HG03558 (cell line): ENCODE data around the gene RNF169.
A peak's percentile ranks its signal among the peaks of the same experiment; 100 is the strongest.

Source experiments
- ATAC-seq: cut with Tn5 transposase; IDR thresholded peaks from one replicate; pipeline ENCODE4 v1.9.1; 2021; ENCODE audit warnings: moderate number of reproducible peaks; ENCODE audit not compliant: unreplicated experiment; ENCODE audit errors: extremely low read depth

RNF169 gene

DNA sequence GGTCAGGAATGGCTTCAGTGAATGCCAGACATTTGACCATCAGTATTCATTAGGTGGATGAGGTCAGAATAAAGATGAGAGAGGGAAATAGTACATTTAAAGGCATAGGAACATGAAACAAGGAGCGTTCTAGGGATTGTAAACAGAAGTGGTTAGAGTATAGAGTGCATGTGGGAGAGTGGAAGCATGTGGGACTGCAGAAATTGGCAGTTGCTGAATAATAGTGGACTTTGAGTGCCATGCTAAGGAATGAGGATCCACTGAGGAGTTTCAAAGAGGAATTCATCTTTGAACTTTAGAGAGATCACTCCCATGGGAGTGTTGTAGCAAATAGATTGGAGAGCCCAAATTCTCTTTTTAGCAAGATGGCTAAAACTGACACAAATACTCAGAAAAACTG lies 7.9 kb downstream of the RNF169 start:
- no peak for ATAC-seq

DNA sequence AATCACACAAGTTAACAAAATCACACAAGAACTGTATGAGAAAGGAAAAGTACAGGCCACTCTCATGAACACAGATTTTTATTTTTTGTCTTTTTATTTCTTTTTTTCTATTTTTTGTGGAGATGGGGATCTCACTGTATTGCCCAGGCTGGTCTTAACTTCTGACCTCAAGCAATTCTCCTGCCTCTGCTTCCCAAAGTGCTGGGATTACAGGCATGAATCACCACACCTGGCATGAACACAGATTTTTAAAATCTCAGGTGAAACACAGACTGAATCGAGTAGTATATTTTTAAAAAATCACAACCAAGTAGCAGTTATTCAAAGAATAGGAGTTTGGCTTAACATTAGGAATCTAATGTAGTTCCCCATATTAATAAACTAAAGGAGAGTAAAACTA lies 18.3 kb downstream of the RNF169 start:
- no peak for ATAC-seq

DNA sequence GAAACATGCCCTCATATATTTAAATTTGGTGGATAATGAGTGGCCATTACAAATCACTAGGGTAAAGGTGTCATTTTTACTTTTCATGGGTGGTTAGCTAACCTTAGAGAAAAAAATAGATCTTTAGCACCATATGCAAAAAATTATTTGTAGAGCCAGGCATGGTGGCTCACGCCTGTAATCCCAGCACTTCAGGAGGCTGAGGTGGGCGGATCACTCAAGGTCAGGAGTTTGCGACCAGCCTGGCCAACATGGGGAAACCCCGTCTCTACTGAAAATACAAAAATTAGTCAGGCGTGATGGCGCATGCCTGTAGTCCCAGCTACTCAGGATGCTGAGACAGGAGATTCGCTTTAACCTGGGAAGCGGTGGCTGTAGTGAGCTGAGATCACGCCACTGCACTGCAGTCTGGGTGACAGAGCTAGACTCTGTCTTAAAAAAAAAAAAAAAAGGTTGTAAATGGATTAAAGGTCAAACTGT lies 19.6 kb downstream of the RNF169 start:
- ATAC-seq: peak; percentile 60

DNA sequence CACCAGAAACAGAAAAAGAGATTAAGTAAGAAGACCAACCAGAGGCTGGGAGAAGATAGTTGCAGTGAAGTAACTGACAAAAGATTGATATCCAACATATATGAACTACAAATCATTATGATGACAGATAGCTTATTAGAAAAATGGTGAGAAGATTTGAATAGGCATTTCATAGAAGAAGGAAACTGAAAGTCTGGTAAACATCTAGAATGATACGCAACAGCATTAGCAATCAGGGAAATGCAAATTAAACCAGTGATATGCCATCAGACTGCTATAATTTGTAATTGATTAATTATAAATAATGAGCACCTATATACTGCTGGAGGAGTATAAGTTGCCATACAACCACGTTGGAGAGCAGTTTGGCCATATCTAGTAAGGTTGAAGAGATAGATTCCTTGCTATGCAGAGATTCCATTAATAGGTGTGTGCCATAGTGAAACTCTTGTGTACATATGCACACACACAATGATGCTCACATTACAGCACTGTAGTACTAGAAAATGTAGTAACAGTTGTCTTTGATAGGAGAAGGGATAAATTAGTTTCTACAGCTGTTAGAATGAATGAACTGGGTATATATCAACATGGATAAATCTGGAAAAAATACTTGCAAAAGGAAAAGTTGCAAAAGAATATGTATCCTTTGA lies 20.5 kb downstream of the RNF169 start:
- no peak for ATAC-seq

DNA sequence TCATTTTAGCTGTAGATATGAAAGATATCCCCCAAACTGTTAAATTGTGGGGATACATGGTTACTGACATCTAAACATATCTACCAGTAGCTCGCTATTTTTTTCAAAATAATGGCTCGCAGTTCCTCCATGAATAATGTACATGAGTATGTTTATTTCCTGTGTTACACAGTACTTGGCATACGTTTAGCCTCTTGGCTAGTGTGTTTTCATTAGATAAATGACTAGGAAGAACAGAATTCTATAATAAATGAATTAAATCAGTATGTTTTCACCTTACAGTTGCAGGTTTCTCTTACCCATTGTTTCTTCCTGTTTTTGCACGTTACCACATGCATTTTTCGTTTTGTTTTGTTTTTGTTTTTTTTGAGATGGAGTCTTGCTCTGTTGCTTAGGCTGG lies 21.8 kb downstream of the RNF169 start:
- ATAC-seq: no peak

DNA sequence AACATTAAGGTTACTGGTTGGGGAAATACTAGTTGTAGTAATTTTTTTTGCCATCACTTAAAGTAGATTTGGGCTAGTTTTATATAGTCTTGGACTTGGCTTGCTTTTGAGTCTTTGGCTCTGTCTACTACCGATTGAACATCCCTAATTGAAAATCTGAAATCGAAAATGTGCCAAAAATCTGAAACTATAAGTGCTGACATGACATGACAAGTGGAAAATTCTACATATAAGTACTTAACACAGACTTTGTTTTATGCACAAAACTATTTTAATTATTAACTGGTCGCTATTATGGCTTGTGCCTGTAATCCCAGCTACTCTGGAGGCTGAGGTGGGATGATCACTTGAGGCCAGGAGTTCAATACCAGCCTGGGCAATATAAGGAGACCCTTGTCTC lies 22.5 kb downstream of the RNF169 start:
- no peak for ATAC-seq

GRCh38 chr11:74773476-74773875 lies 24.8 kb downstream of the RNF169 start:
- no peak for ATAC-seq

DNA sequence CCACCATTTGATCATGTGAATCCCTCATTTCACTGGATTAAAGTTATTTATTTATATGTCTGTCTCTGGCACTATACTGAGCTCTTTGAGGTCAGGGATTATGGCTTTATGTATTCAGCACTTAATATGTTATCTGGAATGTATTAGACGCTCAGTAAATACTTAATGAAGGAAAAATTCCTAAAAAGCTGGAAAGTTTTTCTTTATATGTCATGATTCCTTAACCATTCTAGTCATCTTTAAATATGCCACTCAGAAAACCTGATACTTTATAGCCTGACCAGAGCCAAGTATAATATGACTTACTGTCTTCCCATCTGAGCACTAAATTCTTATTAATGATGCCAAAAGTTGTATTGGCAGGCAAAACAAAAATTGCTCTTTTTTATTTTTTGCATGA lies 27.1 kb downstream of the RNF169 start:
- no peak for ATAC-seq

DNA sequence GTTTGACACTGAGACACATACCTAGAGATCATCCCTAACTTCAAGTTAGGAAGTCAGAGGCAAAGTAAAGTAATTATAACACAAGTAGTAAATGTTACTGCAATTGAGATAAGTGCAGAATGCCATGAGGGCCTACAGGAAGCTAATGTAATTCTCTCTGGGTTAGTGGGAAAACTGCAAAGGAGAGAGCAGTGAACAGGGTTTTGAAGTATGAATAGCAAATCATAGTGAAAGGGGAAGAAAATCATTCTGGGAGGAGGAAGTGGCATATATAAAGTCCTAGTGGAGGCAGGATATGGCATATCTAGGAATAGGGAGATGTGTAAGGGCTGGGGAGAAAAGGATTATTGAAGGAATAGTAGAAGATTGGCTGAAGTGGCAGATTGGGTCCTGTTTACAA lies 27.9 kb downstream of the RNF169 start:
- no peak for ATAC-seq

- ATAC-seq: no peak
These were observed 28.4 kb downstream of the RNF169 start for GRCh38 chr11:74777038-74777437.

DNA sequence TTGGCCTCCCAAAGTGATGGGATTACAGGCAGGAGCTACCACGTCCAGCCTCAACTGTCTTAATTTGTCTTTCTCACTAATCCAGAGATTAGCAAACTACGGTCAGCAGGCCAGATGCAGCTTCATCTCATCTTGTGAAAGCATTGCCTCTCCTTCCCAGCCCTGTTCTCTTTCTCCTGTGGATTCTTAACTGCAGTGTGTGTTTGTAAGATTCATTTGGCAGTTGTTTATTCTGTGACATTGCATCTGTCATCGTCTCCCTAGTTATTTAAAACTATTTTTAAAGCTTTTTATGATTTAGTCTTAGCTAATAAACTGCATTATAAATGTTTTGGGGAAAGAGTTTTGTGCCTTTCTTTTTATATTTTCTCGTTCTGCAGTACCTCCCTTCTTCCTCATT lies 29.2 kb downstream of the RNF169 start:
- ATAC-seq: no peak

DNA sequence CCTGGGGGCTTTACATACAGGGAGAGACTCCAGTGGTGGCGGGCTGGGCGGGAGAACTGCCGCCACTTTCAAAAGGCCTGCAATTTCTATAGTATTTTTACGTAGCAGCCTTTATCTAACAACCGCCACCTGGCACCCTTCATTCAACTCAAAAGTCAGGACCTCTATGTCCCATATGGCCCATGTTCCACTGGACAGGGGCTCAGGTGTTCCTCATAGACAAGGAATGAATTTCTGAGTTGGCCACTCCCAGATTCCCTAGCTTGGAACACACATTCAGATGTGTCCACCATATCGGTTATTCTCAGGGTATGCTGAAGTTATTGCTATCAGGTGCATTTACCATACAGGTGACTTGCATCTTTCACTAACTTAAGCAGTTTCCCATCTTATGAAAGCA lies 29.9 kb downstream of the RNF169 start:
- ATAC-seq: no peak

DNA sequence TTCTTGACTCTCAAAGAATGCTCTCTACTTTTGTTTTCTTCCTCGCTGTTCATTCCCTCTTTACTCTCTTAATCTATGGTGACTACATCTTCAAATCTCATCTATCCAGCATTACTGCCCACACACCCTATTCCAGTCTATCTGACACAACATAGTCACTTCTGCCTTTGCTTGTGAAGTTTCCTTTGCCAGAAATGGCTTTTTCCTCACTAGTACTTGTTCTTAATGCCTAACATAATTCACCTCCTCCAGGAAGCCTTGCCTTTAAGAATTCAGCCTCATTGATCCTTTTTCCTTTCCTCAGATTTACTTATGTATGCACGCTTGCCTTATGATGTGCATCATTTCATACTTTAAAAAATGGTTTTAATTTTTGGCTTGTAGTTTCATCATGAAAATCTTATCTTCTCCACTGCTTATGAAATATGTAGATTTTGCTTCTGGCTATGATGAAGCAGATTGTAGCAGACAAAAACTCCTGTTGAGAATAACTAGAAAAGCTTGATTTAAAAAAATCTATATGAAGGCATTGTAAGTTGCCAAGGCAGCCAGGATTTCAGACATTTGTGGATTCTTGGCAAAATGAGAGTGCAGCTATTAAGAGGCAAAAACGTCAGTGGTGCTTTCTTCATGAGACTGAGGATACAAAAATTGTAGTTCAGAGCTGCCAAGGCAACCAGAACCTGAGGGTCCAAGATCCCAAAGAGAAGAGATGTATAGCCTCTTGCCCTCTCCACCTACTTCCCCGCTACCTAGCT lies 31.8 kb downstream of the RNF169 start:
- no peak for ATAC-seq

DNA sequence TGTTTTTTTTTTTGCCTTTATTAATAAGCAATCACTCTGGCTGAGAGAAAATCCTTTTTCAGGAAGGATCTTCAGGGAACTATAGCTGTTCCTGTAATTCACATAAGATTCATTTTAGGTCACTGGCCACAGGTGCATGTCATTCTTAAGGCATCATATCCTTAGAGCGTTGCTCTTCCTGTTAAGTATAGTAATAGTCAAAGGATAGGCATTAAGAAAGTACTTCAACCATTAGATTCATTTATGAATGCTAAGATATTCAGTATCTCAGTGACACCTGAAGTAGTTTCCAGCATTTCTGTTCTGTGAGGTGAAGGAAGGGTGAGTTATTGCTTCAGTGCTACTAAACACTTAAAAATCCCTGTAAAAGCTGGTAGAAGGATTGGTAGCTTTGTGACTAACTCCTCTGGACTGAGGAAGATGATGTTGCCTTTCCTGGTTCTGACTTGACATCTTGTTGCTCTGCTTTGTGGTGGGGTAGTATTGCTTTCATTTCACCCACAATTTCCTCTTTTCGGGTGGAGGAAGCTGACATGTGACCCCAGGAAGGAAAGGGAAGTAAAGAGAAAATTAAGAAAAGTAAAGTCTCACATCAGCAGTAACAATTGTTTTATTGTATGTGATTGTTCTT lies 34.7 kb downstream of the RNF169 start:
- ATAC-seq: peak; percentile 59

- no peak for ATAC-seq
These were observed 35.6 kb downstream of the RNF169 start for GRCh38 chr11:74784234-74784633.

DNA sequence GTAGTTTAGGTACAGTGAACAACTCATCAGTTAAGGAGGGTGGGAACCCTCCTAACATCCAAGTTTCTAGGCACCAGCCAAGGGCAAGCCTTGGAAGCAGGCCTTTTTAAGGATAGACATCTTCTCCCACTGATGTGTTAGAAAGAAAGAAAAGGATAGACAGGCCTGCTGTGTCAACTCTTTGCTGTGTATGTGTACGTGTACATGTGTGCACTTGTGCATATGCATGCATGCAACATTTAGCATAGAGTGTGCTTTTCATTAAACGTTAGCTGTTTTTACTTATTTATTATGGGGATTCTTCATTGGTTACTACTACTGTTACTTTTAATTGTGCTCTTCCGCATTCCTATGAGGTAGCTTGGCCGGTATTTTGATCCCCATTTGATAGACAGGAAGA lies 36.1 kb downstream of the RNF169 start:
- no peak for ATAC-seq

- ATAC-seq: no peak
These were observed 37.9 kb downstream of the RNF169 start for GRCh38 chr11:74786574-74786973.

GRCh38 chr11:74791333-74792100 lies 42.9 kb downstream of the RNF169 start:
- ATAC-seq: no peak

DNA sequence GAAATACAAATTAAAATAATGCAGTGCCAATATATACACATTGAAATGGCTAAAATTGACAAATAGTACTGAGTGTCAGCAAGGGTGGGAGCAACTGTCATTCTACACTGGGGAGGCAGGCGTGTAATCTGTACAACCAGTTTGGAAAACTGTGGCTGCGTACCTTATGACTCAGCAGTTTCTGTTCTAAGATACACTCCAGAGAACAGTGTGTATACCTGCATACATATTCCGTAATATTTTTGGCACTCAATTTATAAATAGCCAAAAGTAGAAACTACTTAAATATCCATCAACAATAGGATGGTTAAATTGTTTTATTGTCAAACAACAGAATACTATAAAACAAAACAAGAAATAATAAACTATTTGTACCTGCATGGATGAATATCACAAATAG lies 57.6 kb downstream of the RNF169 start:
- no peak for ATAC-seq

GRCh38 chr11:74809801-74810200 lies 61.2 kb downstream of the RNF169 start:
- no peak for ATAC-seq

- ATAC-seq: no peak
These were observed 67.3 kb downstream of the RNF169 start for GRCh38 chr11:74815966-74816365.
